ENCODE data around the gene OR7D2.
A peak's percentile ranks its signal among the peaks of the same experiment; 100 is the strongest.

OR7D2 gene

GRCh38 chr19:9151367-9151766, 27.4 kb upstream of the OR7D2 start:
- H3K9ac ChIP-seq (ENCODE audit: low read depth in 1 of 2, low read length in 2 of 2): no peak overlapping the region
- H3K4me1 ChIP-seq (ENCODE audit: control insufficient read depth in 2 of 2, insufficient read depth in 2 of 2, low read length in 2 of 2): peaks cover 0 to 3% of the 10 kb centered on the region in 2 donors
- peaks cover 18 to 41% of the 10 kb centered on the region in 2 donors for H3K36me3 ChIP-seq (ENCODE audit: control insufficient read depth in 2 of 2, insufficient read depth in 2 of 2, low read length in 2 of 2)
- no peak overlapping the region for H3K4me3 ChIP-seq (ENCODE audit: low read length in 2 of 2)
- H3K27ac ChIP-seq (ENCODE audit: low read depth in 2 of 2, low read length in 2 of 2): no peak overlapping the region
- peaks cover 6 to 15% of the 10 kb centered on the region in 2 donors for H3K9me3 ChIP-seq (ENCODE audit: control insufficient read depth in 2 of 2, low read length in 2 of 2)
- no peaks in the 10 kb centered on the region for H3K27me3 ChIP-seq (ENCODE audit: control insufficient read depth in 2 of 2, insufficient read depth in 2 of 2, low read length in 2 of 2)

GRCh38 chr19:9155591-9155990, 23.2 kb upstream of the OR7D2 start:
- Histone ChIP-seq H3K9me3 (ENCODE audit: control insufficient read depth in 2 of 2, low read length in 2 of 2) (peaks cover 15 to 32% of the 10 kb centered on the region in 2 donors), H3K9ac (ENCODE audit: low read depth in 1 of 2, low read length in 2 of 2) (no peak overlapping the region), H3K27me3 (ENCODE audit: control insufficient read depth in 2 of 2, insufficient read depth in 2 of 2, low read length in 2 of 2) (no peaks in the 10 kb centered on the region), H3K4me1 (ENCODE audit: control insufficient read depth in 2 of 2, insufficient read depth in 2 of 2, low read length in 2 of 2) (no peaks in the 10 kb centered on the region), H3K27ac (ENCODE audit: low read depth in 2 of 2, low read length in 2 of 2) (no peak overlapping the region), H3K4me3 (ENCODE audit: low read length in 2 of 2) (peak overlapping the region in 1 of 2 donors; percentile 4), H3K36me3 (ENCODE audit: control insufficient read depth in 2 of 2, insufficient read depth in 2 of 2, low read length in 2 of 2) (peaks cover 44 to 66% of the 10 kb centered on the region in 2 donors)

GRCh38 chr19:9156304-9156703, 22.5 kb upstream of the OR7D2 start:
- H3K9ac ChIP-seq (ENCODE audit: low read depth in 1 of 2, low read length in 2 of 2): no peak overlapping the region
- H3K9me3 ChIP-seq (ENCODE audit: control insufficient read depth in 2 of 2, low read length in 2 of 2): peaks cover 22 to 34% of the 10 kb centered on the region in 2 donors
- H3K36me3 ChIP-seq (ENCODE audit: control insufficient read depth in 2 of 2, insufficient read depth in 2 of 2, low read length in 2 of 2): peaks cover 51 to 71% of the 10 kb centered on the region in 2 donors
- H3K27ac ChIP-seq (ENCODE audit: low read depth in 2 of 2, low read length in 2 of 2): no peak overlapping the region
- no peaks in the 10 kb centered on the region for H3K4me1 ChIP-seq (ENCODE audit: control insufficient read depth in 2 of 2, insufficient read depth in 2 of 2, low read length in 2 of 2)
- H3K27me3 ChIP-seq (ENCODE audit: control insufficient read depth in 2 of 2, insufficient read depth in 2 of 2, low read length in 2 of 2): no peaks in the 10 kb centered on the region
- no peak overlapping the region for H3K4me3 ChIP-seq (ENCODE audit: low read length in 2 of 2)

GRCh38 chr19:9159891-9160290, 18.9 kb upstream of the OR7D2 start:
- Histone ChIP-seq H3K27me3 (ENCODE audit: control insufficient read depth in 2 of 2, insufficient read depth in 2 of 2, low read length in 2 of 2) (no peaks in the 10 kb centered on the region), H3K9ac (ENCODE audit: low read depth in 1 of 2, low read length in 2 of 2) (no peak overlapping the region), H3K36me3 (ENCODE audit: control insufficient read depth in 2 of 2, insufficient read depth in 2 of 2, low read length in 2 of 2) (peaks cover 67 to 82% of the 10 kb centered on the region in 2 donors), H3K9me3 (ENCODE audit: control insufficient read depth in 2 of 2, low read length in 2 of 2) (peaks cover 27 to 36% of the 10 kb centered on the region in 2 donors), H3K27ac (ENCODE audit: low read depth in 2 of 2, low read length in 2 of 2) (no peak overlapping the region), H3K4me3 (ENCODE audit: low read length in 2 of 2) (no peak overlapping the region), H3K4me1 (ENCODE audit: control insufficient read depth in 2 of 2, insufficient read depth in 2 of 2, low read length in 2 of 2) (no peaks in the 10 kb centered on the region)

GRCh38 chr19:9161427-9161826, 17.4 kb upstream of the OR7D2 start:
- H3K9me3 ChIP-seq (ENCODE audit: control insufficient read depth in 2 of 2, low read length in 2 of 2): peaks cover 24 to 26% of the 10 kb centered on the region in 2 donors
- no peaks in the 10 kb centered on the region for H3K27me3 ChIP-seq (ENCODE audit: control insufficient read depth in 2 of 2, insufficient read depth in 2 of 2, low read length in 2 of 2)
- H3K4me1 ChIP-seq (ENCODE audit: control insufficient read depth in 2 of 2, insufficient read depth in 2 of 2, low read length in 2 of 2): no peaks in the 10 kb centered on the region
- no peak overlapping the region for H3K4me3 ChIP-seq (ENCODE audit: low read length in 2 of 2)
- no peak overlapping the region for H3K9ac ChIP-seq (ENCODE audit: low read depth in 1 of 2, low read length in 2 of 2)
- peaks cover 59 to 75% of the 10 kb centered on the region in 2 donors for H3K36me3 ChIP-seq (ENCODE audit: control insufficient read depth in 2 of 2, insufficient read depth in 2 of 2, low read length in 2 of 2)
- no peak overlapping the region for H3K27ac ChIP-seq (ENCODE audit: low read depth in 2 of 2, low read length in 2 of 2)

GRCh38 chr19:9165261-9165660, 13.5 kb upstream of the OR7D2 start:
- Histone ChIP-seq H3K9ac (ENCODE audit: low read depth in 1 of 2, low read length in 2 of 2) (no peak overlapping the region), H3K27me3 (ENCODE audit: control insufficient read depth in 2 of 2, insufficient read depth in 2 of 2, low read length in 2 of 2) (no peaks in the 10 kb centered on the region), H3K9me3 (ENCODE audit: control insufficient read depth in 2 of 2, low read length in 2 of 2) (peaks cover 13 to 14% of the 10 kb centered on the region in 2 donors), H3K36me3 (ENCODE audit: control insufficient read depth in 2 of 2, insufficient read depth in 2 of 2, low read length in 2 of 2) (peaks cover 28 to 38% of the 10 kb centered on the region in 2 donors), H3K27ac (ENCODE audit: low read depth in 2 of 2, low read length in 2 of 2) (no peak overlapping the region), H3K4me1 (ENCODE audit: control insufficient read depth in 2 of 2, insufficient read depth in 2 of 2, low read length in 2 of 2) (no peaks in the 10 kb centered on the region), H3K4me3 (ENCODE audit: low read length in 2 of 2) (no peak overlapping the region)

GRCh38 chr19:9166846-9167245, 11.9 kb upstream of the OR7D2 start:
- Histone ChIP-seq H3K4me3 (ENCODE audit: low read length in 2 of 2) (no peak overlapping the region), H3K27me3 (ENCODE audit: control insufficient read depth in 2 of 2, insufficient read depth in 2 of 2, low read length in 2 of 2) (no peaks in the 10 kb centered on the region), H3K27ac (ENCODE audit: low read depth in 2 of 2, low read length in 2 of 2) (no peak overlapping the region), H3K4me1 (ENCODE audit: control insufficient read depth in 2 of 2, insufficient read depth in 2 of 2, low read length in 2 of 2) (no peaks in the 10 kb centered on the region), H3K9me3 (ENCODE audit: control insufficient read depth in 2 of 2, low read length in 2 of 2) (peaks cover under 1 to 3% of the 10 kb centered on the region in 2 donors), H3K36me3 (ENCODE audit: control insufficient read depth in 2 of 2, insufficient read depth in 2 of 2, low read length in 2 of 2) (peaks cover 13 to 22% of the 10 kb centered on the region in 2 donors), H3K9ac (ENCODE audit: low read depth in 1 of 2, low read length in 2 of 2) (no peak overlapping the region)

GRCh38 chr19:9171393-9171991, 7.3 kb upstream of the OR7D2 start:
- Histone ChIP-seq H3K36me3 (ENCODE audit: control insufficient read depth in 2 of 2, insufficient read depth in 2 of 2, low read length in 2 of 2) (no peaks in the 10 kb centered on the region), H3K4me3 (ENCODE audit: low read length in 2 of 2) (no peak overlapping the region), H3K9me3 (ENCODE audit: control insufficient read depth in 2 of 2, low read length in 2 of 2) (no peaks in the 10 kb centered on the region), H3K9ac (ENCODE audit: low read depth in 1 of 2, low read length in 2 of 2) (no peak overlapping the region), H3K27ac (ENCODE audit: low read depth in 2 of 2, low read length in 2 of 2) (no peak overlapping the region), H3K4me1 (ENCODE audit: control insufficient read depth in 2 of 2, insufficient read depth in 2 of 2, low read length in 2 of 2) (no peaks in the 10 kb centered on the region), H3K27me3 (ENCODE audit: control insufficient read depth in 2 of 2, insufficient read depth in 2 of 2, low read length in 2 of 2) (no peaks in the 10 kb centered on the region)

- no peak overlapping the region for H3K9ac ChIP-seq (ENCODE audit: low read depth in 1 of 2, low read length in 2 of 2)
- no peak overlapping the region for H3K4me3 ChIP-seq (ENCODE audit: low read length in 2 of 2)
- H3K36me3 ChIP-seq (ENCODE audit: control insufficient read depth in 2 of 2, insufficient read depth in 2 of 2, low read length in 2 of 2): no peaks in the 10 kb centered on the region
- no peak overlapping the region for H3K27ac ChIP-seq (ENCODE audit: low read depth in 2 of 2, low read length in 2 of 2)
- H3K9me3 ChIP-seq (ENCODE audit: control insufficient read depth in 2 of 2, low read length in 2 of 2): no peaks in the 10 kb centered on the region
- H3K4me1 ChIP-seq (ENCODE audit: control insufficient read depth in 2 of 2, insufficient read depth in 2 of 2, low read length in 2 of 2): no peaks in the 10 kb centered on the region
- no peaks in the 10 kb centered on the region for H3K27me3 ChIP-seq (ENCODE audit: control insufficient read depth in 2 of 2, insufficient read depth in 2 of 2, low read length in 2 of 2)
Observed at GRCh38 chr19:9175326-9175725, 3.5 kb upstream of the OR7D2 start.

GRCh38 chr19:9183000-9183399, 4.2 kb downstream of the OR7D2 start:
- Histone ChIP-seq H3K9me3 (ENCODE audit: control insufficient read depth in 2 of 2, low read length in 2 of 2) (peaks cover 2% of the 10 kb centered on the region in 2 donors), H3K4me1 (ENCODE audit: control insufficient read depth in 2 of 2, insufficient read depth in 2 of 2, low read length in 2 of 2) (no peaks in the 10 kb centered on the region), H3K36me3 (ENCODE audit: control insufficient read depth in 2 of 2, insufficient read depth in 2 of 2, low read length in 2 of 2) (no peaks in the 10 kb centered on the region)

More at GRCh38 chr19:9183000-9183399, 4.2 kb downstream of the OR7D2 start:
- no peak overlapping the region for H3K27ac ChIP-seq (ENCODE audit: low read depth in 2 of 2, low read length in 2 of 2)
- H3K4me3 ChIP-seq (ENCODE audit: low read length in 2 of 2): no peak overlapping the region
- H3K9ac ChIP-seq (ENCODE audit: low read depth in 1 of 2, low read length in 2 of 2): no peak overlapping the region
- no peaks in the 10 kb centered on the region for H3K27me3 ChIP-seq (ENCODE audit: control insufficient read depth in 2 of 2, insufficient read depth in 2 of 2, low read length in 2 of 2)
